ENCODE data around the gene FKBP5. TPM values are rescaled to one million over a fixed set of nuclear protein-coding genes. Genes with fewer than 3 reads are reported as not detected.
A peak's percentile ranks its signal among the peaks of the same experiment; 100 is the strongest.

FKBP5 gene
- total RNA-seq, 4 donors from 2014 or later, result 304 to 768 (median 608) TPM

DNA sequence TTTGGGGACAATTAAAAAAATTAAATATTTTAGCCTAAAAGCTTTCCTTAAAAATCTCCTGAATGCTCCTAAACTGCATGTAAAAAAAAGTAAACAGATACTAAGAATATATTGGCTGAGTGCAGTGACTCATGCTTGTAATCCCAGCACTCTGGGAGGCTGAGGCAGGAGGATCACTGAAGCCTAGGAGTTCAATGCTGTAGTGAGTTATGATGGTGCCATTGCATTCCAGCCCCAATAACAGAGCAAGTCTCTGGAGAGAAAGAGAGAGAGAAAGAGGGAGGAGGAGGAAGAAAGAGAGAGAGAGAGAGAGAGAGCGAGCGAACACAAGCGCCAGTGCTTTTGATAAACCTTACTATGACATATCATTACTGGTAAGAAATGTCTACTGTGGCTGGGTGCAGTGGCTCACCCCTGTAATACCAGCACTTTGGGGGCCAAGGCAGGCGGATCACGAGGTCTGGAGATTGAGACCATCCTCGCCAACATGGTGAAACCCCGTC is 58.8 kb downstream of the FKBP5 start:
- Histone ChIP-seq H3K4me1 (peaks cover 0 to 17% (median 3%) of the 10 kb centered on the region in 4 donors), H3K27ac (no peak overlapping the region), H3K27me3 (no peaks in the 10 kb centered on the region), H3K4me3 (no peak overlapping the region), H3K9me3 (no peaks in the 10 kb centered on the region), H3K36me3 (peaks cover 15 to 99% (median 30%) of the 10 kb centered on the region in 3 donors)
- DNase-seq (ENCODE audit: low spot score in 2 of 2), result no peak
- WGBS, 2 donors, result 93% methylated on average over 7 of the region's 7 CpGs
- TF ChIP-seq, protein P1, sequence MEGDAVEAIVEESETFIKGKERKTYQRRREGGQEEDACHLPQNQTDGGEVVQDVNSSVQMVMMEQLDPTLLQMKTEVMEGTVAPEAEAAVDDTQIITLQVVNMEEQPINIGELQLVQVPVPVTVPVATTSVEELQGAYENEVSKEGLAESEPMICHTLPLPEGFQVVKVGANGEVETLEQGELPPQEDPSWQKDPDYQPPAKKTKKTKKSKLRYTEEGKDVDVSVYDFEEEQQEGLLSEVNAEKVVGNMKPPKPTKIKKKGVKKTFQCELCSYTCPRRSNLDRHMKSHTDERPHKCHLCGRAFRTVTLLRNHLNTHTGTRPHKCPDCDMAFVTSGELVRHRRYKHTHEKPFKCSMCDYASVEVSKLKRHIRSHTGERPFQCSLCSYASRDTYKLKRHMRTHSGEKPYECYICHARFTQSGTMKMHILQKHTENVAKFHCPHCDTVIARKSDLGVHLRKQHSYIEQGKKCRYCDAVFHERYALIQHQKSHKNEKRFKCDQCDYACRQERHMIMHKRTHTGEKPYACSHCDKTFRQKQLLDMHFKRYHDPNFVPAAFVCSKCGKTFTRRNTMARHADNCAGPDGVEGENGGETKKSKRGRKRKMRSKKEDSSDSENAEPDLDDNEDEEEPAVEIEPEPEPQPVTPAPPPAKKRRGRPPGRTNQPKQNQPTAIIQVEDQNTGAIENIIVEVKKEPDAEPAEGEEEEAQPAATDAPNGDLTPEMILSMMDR (IDR thresholded peaks at IDR 0.05), result no peak
- TF ChIP-seq POLR2A (IDR thresholded peaks at IDR 0.05), result no peak
- no peak for TF ChIP-seq EP300 (IDR thresholded peaks at IDR 0.05)

DNA sequence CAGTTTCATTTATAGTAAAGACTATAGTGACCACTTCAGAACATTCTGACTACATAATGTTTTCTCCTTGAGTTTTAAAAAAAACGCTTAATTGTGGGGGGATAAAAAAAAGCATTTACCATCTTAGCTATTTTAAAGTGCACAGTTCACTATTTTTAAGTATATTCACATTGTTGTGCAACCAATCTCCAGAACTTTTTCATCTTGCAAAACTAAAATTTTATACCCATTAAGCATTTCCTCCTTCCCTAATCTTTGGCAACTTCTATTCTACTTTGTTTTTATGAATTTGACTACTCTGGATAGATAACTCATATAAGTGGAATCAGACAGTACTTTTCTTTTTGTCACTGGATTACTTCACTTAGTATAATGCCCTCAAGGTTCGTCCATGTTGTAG is 62.3 kb downstream of the FKBP5 start:
- WGBS, 2 donors, result 77 to 81% methylated on average over 2 of the region's 2 CpGs
- no peak for DNase-seq (ENCODE audit: low spot score in 2 of 2)
- H3K4me3 ChIP-seq, result no peak overlapping the region
- TF ChIP-seq EP300 (IDR thresholded peaks at IDR 0.05) (no peak), POLR2A (IDR thresholded peaks at IDR 0.05) (no peak)
- TF ChIP-seq, protein P1 (IDR thresholded peaks at IDR 0.05), result no peak
- no peak overlapping the region for H3K27ac ChIP-seq
- peaks cover 20 to 100% (median 26%) of the 10 kb centered on the region in 3 donors for H3K36me3 ChIP-seq
- H3K27me3 ChIP-seq, result no peaks in the 10 kb centered on the region
- peaks cover 0 to 14% (median 0%) of the 10 kb centered on the region in 4 donors for H3K4me1 ChIP-seq
- H3K9me3 ChIP-seq, result no peaks in the 10 kb centered on the region

DNA sequence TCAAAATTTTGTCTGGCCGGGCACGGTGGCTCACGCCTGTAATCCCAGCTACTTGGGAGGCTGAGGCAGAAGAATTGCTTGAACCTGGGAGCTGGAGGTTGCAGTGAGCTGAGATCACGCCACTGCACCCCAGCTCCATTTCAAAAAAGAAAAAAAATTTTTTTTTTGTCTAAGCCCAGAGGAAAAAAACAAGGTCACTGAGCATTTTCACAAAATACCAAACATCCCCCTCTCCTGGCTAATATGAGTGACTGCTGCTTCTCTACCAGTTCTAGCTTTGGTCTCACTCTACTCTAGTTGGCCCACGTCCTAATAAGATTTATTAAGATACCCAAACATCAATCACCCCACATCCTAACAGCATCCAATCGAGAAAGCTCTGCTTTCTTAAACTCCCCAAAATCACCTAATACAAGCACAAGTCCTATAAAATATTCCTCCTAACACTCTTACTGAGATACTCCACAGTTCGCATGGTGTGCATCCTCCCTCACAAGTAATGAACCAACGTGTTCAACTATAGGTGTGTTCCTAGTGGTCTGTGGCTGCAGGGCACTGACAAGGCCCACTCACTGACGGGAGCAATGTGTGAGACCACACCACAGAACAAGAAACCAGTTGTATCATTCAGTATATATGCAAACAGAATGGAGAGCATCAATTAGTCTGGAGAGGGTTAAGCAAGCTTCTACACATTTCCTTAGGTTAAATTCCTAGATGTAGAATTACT is 64.2 kb downstream of the FKBP5 start:
- TF ChIP-seq, protein P1 (IDR thresholded peaks at IDR 0.05), result peak in 2 of 5 experiments; percentile 14 to 15
- peak in 1 of 2 donors; percentile 40 for TF ChIP-seq EP300 (IDR thresholded peaks at IDR 0.05)
- TF ChIP-seq POLR2A (IDR thresholded peaks at IDR 0.05), result no peak
- Histone ChIP-seq H3K36me3 (peaks cover 19 to 98% (median 31%) of the 10 kb centered on the region in 3 donors), H3K27me3 (no peaks in the 10 kb centered on the region), H3K4me3 (no peak overlapping the region), H3K9me3 (no peaks in the 10 kb centered on the region), H3K4me1 (peaks cover 0 to 23% (median 0%) of the 10 kb centered on the region in 4 donors), H3K27ac (peak overlapping the region in 2 of 4 donors; percentile 7 to 33)
- DNase-seq (ENCODE audit: low spot score in 2 of 2), result no peak
- 90 to 91% methylated on average over 9 of the region's 9 CpGs for WGBS, 2 donors

DNA sequence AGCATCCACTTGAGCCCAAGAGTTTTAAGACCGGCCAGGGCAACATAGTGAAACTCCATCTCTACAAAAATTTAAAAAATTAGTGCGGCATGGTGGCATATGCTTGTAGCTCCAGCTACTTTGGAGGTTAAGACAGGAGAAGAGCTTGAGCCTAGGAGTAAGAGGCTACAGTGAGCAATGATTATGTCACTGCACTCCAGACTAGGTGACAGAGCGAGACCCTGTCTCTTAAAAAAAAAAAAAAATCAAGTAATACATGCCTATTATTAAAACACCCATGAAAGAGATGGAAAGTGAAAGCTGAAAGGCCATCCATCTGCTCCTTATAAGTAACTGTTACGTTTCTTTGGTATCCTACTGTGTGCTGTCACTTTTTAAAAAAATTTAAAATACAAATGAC is 66.4 kb downstream of the FKBP5 start:
- DNase-seq (ENCODE audit: low spot score in 2 of 2), result no peak
- H3K9me3 ChIP-seq, result no peaks in the 10 kb centered on the region
- H3K4me1 ChIP-seq, result peaks cover 0 to 27% (median 0%) of the 10 kb centered on the region in 4 donors
- no peak overlapping the region for H3K4me3 ChIP-seq
- no peaks in the 10 kb centered on the region for H3K27me3 ChIP-seq
- no peak overlapping the region for H3K27ac ChIP-seq
- H3K36me3 ChIP-seq, result peaks cover 11 to 98% (median 33%) of the 10 kb centered on the region in 3 donors
- TF ChIP-seq EP300 (IDR thresholded peaks at IDR 0.05), result no peak
- TF ChIP-seq, protein P1 (IDR thresholded peaks at IDR 0.05), result no peak
- TF ChIP-seq POLR2A (IDR thresholded peaks at IDR 0.05), result no peak
- 71 to 95% methylated on average over 4 of the region's 4 CpGs for WGBS, 2 donors

DNA sequence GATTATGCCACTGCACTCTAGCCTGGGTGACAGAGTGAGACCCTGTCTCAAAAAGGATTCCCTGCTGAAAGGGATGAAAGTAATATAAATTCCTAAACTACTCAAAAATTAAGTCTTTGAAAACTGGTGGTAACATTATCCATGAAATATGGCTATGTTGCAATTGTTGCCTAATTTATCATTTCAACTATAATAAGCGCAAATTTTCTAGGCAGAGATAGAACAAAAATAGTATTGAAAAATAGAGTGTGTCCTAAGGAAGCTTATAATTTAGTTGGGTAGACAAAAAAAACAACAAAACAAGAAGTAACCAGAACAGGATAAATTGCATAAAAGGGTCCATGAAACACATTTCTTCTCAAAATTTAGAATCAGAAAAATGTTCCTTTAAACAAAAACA is 68.0 kb downstream of the FKBP5 start:
- Histone ChIP-seq H3K4me1 (peaks cover 0 to 32% (median 0%) of the 10 kb centered on the region in 4 donors), H3K27ac (peak overlapping the region in 2 of 4 donors; percentile 9 to 18), H3K36me3 (peaks cover 10 to 96% (median 42%) of the 10 kb centered on the region in 3 donors), H3K27me3 (no peaks in the 10 kb centered on the region), H3K9me3 (no peaks in the 10 kb centered on the region), H3K4me3 (no peak overlapping the region)
- 93 to 96% methylated on average over 1 of the region's 1 CpG for WGBS, 2 donors
- no peak for DNase-seq (ENCODE audit: low spot score in 2 of 2)
- no peak for TF ChIP-seq POLR2A (IDR thresholded peaks at IDR 0.05)

All from tibial nerve (tissue), 4 donors.